Measurements from ENCODE around the gene ATP6V1B1.

The ATP6V1B1 gene

DNA sequence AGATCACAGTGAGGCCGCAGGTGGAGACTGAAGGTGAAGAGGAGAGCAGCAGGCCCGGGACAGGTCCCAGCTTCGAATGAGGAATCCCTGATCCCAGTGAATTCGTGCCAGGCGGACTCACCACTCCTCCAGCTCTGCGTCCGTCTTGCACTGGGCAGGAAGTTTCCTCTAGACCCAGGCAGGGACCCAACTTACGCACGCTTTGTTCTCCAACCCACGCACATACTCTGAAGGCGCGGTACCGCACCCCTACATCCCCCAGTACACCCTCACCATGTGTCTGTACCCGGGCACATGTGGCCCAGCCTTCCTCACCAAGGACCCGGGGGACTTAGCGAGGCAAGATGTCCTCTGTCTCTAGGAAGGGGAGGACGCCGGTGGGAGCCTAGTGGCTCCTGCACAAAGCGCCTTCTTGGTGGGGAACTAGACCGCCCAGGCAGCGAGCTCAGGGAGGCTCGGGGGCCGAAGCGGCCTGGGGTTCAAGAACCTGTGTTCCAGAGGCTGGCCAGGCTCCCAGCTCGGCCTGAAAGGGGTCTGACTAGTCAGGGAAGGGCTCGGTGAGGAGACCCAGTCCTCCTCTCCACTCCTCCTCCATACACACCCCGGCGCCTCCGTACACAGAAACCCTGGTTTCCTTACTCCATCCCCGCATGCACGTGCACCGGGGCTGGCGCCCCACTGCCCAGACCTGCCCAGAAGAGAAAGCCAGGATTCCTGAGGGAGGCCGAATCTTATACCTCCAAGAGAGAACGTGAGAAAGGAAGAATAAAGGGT, 38.3 kb upstream of the ATP6V1B1 start:
- no peaks in the 10 kb centered on the region for H3K9me3 ChIP-seq (ENCODE audit: severe bottlenecking)
- H3K27ac ChIP-seq = no peak overlapping the region

GRCh38 chr2:70897977-70898226, 37.8 kb upstream of the ATP6V1B1 start:
- Histone ChIP-seq H3K27me3 (ENCODE audit: insufficient read depth, low read depth, severe bottlenecking) (no peaks in the 10 kb centered on the region), H3K4me3 (ENCODE audit: low read depth, low read length) (no peak overlapping the region), H3K36me3 (peaks cover 2% of the 10 kb centered on the region; the same call in 1 of the 2 replicates), H3K27ac (no peak overlapping the region), H3K9me3 (ENCODE audit: severe bottlenecking) (no peaks in the 10 kb centered on the region)
- DNase-seq = no peak
- TF ChIP-seq, protein P1, sequence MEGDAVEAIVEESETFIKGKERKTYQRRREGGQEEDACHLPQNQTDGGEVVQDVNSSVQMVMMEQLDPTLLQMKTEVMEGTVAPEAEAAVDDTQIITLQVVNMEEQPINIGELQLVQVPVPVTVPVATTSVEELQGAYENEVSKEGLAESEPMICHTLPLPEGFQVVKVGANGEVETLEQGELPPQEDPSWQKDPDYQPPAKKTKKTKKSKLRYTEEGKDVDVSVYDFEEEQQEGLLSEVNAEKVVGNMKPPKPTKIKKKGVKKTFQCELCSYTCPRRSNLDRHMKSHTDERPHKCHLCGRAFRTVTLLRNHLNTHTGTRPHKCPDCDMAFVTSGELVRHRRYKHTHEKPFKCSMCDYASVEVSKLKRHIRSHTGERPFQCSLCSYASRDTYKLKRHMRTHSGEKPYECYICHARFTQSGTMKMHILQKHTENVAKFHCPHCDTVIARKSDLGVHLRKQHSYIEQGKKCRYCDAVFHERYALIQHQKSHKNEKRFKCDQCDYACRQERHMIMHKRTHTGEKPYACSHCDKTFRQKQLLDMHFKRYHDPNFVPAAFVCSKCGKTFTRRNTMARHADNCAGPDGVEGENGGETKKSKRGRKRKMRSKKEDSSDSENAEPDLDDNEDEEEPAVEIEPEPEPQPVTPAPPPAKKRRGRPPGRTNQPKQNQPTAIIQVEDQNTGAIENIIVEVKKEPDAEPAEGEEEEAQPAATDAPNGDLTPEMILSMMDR (IDR thresholded peaks at IDR 0.05; ENCODE audit: low read depth, low read length) = no peak

More for the DNA sequence above, 38.3 kb upstream of the ATP6V1B1 start:
- TF ChIP-seq, protein P1 (IDR thresholded peaks at IDR 0.05; ENCODE audit: low read depth, low read length) = no peak
- Histone ChIP-seq H3K4me3 (ENCODE audit: low read depth, low read length) (no peak overlapping the region), H3K27me3 (ENCODE audit: insufficient read depth, low read depth, severe bottlenecking) (no peaks in the 10 kb centered on the region), H3K36me3 (peaks cover 2% of the 10 kb centered on the region; the same call in 1 of the 2 replicates)
- no peak for DNase-seq

- H3K27me3 ChIP-seq (ENCODE audit: insufficient read depth, low read depth, severe bottlenecking) = no peaks in the 10 kb centered on the region
- TF ChIP-seq, protein P1 (IDR thresholded peaks at IDR 0.05; ENCODE audit: low read depth, low read length) = no peak
- H3K9me3 ChIP-seq (ENCODE audit: severe bottlenecking) = no peaks in the 10 kb centered on the region
- peak overlapping the region; percentile 79 for H3K27ac ChIP-seq
- no peak for DNase-seq
- peak overlapping the region; percentile 67 for H3K4me3 ChIP-seq (ENCODE audit: low read depth, low read length)
- H3K36me3 ChIP-seq = peaks cover 5% of the 10 kb centered on the region; the same call in 1 of the 2 replicates
These were observed 37.1 kb upstream of the ATP6V1B1 start for GRCh38 chr2:70898363-70899240.

GRCh38 chr2:70901227-70902066, 34.3 kb upstream of the ATP6V1B1 start:
- peak overlapping the region; percentile 67 for H3K4me3 ChIP-seq (ENCODE audit: low read depth, low read length)
- H3K36me3 ChIP-seq = peaks cover 10% of the 10 kb centered on the region; the same call in 1 of the 2 replicates
- peak overlapping the region; percentile 79 for H3K27ac ChIP-seq
- peak; percentile 54 for DNase-seq
- H3K9me3 ChIP-seq (ENCODE audit: severe bottlenecking) = no peaks in the 10 kb centered on the region
- TF ChIP-seq, protein P1 (IDR thresholded peaks at IDR 0.05; ENCODE audit: low read depth, low read length) = no peak
- H3K27me3 ChIP-seq (ENCODE audit: insufficient read depth, low read depth, severe bottlenecking) = no peaks in the 10 kb centered on the region

GRCh38 chr2:70902067-70902442, 33.6 kb upstream of the ATP6V1B1 start:
- Histone ChIP-seq H3K36me3 (peaks cover 10% of the 10 kb centered on the region; the same call in 1 of the 2 replicates), H3K9me3 (ENCODE audit: severe bottlenecking) (no peaks in the 10 kb centered on the region), H3K27me3 (ENCODE audit: insufficient read depth, low read depth, severe bottlenecking) (no peaks in the 10 kb centered on the region), H3K4me3 (ENCODE audit: low read depth, low read length) (peak overlapping the region; percentile 67), H3K27ac (peak overlapping the region; percentile 79; the same call in 1 of the 2 replicates)
- no peak for DNase-seq
- TF ChIP-seq, protein P1 (IDR thresholded peaks at IDR 0.05; ENCODE audit: low read depth, low read length) = no peak
